ENCODE data around the gene ITGB8. TPM values are rescaled to one million over a fixed set of nuclear protein-coding genes. Genes with fewer than 3 reads are reported as not detected.

ITGB8 gene
- total RNA-seq, 1 experiment from 2014 or later: 49.8 TPM

DNA sequence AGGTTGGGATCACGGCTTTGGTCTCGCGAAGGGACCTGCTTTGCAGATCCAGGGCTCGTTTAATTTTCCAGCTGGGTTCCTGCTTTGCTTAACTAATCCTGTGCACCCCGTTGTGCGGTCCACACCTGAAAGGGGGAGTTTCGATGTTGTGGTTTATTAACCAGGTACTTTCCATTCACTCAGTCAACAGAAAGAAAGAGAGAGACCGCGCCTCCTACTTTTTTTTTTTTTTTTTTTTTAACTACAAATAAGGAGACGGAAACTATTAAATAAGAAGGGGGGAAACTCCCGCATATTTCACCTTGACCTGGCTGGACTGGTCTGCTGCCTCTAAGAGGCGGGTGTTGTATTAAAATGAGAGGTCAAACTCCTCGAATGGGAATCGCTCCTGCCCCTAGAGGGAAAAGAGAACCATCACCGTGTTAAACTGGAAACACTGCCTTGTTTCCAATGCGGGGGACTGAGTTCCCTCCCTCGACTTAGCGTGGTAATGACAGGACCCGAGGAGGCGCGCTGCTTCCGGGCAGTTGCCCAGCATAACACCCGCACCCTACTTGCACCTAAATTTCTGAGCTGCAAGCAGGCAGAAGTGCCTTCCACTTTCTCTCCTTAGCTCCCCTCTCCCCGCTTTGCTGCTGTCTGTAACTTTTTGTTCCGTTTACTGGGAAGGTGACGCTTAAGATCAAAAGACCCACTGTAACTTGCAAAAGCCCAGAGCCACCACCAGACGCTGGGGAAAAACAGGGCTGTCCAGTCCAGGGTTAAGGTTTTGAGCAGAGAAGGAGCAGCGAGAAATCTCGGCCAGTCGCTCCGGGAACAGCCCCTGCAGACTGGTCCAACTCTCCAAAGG lies 1.1 kb upstream of the ITGB8 start:
- peak; percentile 99 for DNase-seq (ENCODE audit: low read depth)
- in situ Hi-C loops (cut with HindIII; ENCODE audit: low pct_unique_long_range_greater_than_20kb, low sequenced_read_pairs): no loop called here

DNA sequence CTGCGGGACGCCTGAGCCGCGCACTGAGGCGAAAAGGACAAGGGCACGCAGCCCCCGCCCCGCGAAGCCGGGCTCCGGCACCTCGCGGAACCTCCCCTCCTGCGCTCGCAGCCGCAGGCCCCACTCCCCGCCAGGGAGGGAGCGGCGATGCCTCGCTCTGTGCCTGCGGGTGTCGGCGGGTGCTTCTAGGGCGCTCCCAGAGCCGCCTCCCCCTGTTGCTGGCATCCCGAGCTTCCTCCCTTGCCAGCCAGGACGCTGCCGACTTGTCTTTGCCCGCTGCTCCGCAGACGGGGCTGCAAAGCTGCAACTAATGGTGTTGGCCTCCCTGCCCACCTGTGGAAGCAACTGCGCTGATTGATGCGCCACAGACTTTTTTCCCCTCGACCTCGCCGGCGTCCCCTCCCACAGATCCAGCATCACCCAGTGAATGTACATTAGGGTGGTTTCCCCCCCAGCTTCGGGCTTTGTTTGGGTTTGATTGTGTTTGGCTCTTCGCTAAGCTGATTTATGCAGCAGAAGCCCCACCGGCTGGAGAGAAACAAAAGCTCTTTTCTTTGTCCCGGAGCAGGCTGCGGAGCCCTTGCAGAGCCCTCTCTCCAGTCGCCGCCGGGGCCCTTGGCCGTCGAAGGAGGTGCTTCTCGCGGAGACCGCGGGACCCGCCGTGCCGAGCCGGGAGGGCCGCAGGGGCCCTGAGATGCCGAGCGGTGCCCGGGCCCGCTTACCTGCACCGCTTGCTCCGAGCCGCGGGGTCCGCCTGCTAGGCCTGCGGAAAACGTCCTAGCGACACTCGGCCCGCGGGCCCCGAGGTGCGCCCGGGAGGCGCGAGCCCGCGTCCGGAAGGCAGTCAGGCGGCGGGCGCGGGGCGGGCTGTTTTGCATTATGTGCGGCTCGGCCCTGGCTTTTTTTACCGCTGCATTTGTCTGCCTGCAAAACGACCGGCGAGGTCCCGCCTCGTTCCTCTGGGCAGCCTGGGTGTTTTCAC lies 519 bp downstream of the ITGB8 start:
- DNase-seq (ENCODE audit: low read depth): no peak
- in situ Hi-C loops (cut with HindIII; ENCODE audit: low pct_unique_long_range_greater_than_20kb, low sequenced_read_pairs): no loop called here

DNA sequence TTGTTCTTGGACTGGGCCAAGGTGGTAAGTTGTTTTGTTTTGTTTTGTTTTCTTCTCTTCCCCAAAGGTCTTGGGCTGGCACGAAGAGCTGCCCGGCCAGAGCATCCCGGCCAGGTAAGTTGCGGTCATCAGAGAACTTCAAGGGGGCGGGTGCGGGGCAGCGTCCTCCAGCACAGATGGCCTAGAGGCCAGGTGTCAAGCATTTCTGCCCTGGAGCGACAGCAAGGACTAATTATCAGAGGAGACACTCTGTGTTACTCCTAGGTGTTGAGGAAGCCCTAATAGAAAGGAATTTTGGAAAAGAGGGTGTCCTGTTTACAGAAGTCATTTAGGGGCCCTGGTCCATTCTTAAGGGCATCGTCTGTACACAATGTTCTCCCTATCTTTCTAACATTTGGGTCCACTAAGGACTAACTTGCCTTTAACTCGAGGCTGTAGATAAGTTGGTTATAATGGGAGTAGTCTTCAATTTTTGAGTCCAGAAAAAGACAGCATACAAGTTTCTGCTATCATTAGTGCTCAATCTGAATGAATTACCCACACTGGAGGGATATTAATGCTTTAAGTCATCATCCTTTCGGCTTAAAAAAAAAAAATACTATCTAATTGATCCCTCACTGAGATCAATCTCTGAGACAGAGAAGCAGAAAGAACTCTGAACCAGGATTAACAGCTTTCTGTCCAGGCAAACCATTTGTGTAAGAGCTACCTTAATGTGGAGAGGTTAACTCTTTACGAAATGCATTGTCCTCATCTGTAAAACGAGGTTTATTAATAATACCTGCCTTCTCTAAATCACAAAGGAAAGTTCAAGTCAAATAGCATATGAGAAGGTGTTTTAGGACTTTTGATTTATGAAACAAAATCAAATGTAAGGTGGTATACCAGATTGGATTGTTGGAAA lies 1.5 kb downstream of the ITGB8 start:
- in situ Hi-C loops (cut with HindIII; ENCODE audit: low pct_unique_long_range_greater_than_20kb, low sequenced_read_pairs): no loop called here
- peak; percentile 57 for DNase-seq (ENCODE audit: low read depth)

DNA sequence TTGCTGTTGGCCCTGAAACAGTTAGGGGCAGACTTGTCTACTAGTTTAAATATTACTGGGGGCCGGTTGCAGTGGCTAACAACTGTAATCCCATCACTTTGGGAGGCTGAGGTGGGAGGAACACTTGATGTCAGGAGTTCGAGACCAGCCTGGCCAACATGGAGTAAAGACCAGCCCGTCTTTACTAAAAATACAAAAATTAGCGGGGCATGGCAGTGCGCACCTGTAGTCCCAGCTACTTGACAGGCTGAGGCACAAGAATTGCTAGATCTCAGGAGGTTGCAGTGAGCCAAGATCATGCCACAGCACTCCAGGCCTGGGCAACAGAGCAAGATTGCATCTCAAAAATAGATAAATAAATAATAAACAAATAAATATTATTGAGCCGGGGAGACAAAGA lies 7.6 kb downstream of the ITGB8 start:
- DNase-seq (ENCODE audit: low read depth): no peak
- in situ Hi-C loops (cut with HindIII; ENCODE audit: low pct_unique_long_range_greater_than_20kb, low sequenced_read_pairs): no loop called here

DNA sequence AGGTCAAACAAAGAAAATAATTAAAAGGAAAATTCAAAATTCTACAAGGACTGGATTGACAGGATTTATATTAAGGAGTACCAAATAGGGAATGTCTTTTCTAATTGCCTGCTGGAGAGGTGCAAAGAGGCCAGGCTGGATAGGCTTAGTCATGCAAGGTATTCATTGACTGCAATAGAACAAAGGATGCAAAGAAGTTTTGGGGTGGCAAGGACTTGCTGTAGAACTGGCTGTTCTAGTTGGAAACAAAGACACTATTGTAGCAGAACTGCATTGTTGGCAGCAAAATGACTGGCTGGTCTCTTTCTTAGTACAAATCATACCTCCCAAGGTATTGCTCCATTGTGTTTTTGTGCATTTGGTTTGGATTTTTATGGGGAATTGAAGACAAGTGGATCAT lies 10.1 kb downstream of the ITGB8 start:
- in situ Hi-C loops (cut with HindIII; ENCODE audit: low pct_unique_long_range_greater_than_20kb, low sequenced_read_pairs): no loop called here
- DNase-seq (ENCODE audit: low read depth): no peak

DNA sequence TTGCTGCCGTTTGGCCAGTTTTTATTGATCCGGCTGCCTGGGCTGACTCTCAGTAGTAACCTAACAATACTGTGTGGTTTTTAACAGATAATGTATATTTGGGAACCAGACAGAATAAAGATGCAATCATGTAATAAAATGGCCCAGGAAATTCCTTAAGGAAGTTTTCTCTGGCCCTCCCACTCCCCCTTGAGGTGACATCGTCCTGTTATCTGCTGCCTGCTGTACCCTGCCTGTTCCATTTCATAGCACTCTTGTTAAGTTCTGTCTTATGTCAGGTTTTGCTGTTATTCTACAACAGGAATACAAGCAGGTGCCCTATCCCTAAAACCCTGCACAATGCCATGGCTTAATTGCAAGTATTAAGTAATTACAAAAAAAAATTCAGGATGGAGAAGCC lies 12.5 kb downstream of the ITGB8 start:
- in situ Hi-C loops (cut with HindIII; ENCODE audit: low pct_unique_long_range_greater_than_20kb, low sequenced_read_pairs): no loop called here
- no peak for DNase-seq (ENCODE audit: low read depth)

DNA sequence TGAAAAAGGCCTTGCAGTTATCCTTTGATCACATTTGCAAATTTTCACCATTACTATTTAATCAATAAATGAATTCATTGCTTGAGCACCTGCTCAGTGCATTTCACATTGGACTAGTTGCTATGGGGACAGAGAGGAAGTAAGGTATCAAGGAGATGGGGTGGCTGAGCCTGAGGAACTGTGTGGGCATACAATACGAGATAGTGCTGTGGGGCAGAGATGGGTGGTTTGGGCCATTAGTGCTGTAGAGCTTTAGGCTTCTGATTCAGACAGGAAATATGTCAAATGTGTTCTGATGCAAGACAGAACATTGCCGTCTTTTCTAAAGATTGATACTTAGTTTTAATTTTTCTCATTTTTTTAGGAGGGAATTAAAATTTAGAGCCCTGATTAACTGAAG lies 13.2 kb downstream of the ITGB8 start:
- in situ Hi-C loops (cut with HindIII; ENCODE audit: low pct_unique_long_range_greater_than_20kb, low sequenced_read_pairs): no loop called here

DNA sequence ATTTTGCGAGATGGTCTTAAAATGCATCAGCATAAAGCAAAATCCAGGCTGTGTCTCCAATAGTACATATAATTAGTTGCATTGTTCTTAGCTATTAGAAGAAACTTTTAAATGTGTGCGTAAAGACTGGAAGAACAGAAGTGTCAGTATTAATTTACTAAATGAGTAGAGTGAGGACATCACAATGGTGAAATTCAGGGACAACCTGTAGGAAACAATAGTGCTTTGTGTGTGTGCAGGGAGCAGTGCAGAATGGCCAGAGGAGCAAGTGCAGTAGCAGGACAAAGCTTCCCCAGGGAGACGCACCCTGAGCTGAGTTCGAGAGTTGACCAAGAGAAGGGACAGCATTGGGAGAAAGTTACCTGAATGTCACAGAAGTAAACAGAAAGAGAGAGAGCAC lies 13.7 kb downstream of the ITGB8 start:
- no peak for DNase-seq (ENCODE audit: low read depth)
- in situ Hi-C loops (cut with HindIII; ENCODE audit: low pct_unique_long_range_greater_than_20kb, low sequenced_read_pairs): no loop called here

More for the DNA sequence above, 13.2 kb downstream of the ITGB8 start:
- no peak for DNase-seq (ENCODE audit: low read depth)

DNA sequence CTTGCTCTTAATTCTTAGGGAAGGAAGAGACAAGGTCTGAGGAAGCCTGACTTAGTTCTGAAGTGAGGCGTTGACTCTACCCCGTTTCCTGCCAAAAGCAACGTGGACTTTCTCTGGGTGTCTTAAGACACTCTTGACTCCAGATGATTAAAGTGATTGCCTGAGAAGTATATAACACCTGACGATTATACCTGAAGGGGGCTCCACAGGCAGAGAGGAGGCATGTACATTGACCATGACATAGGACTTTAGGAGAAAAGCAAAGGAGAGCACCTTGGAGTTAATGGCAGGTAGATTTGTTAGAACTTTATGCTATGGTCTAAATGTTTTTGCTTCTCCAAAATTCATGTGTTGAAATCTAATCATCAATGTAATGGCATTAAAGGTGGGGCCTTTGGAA lies 15.9 kb downstream of the ITGB8 start:
- in situ Hi-C loops (cut with HindIII; ENCODE audit: low pct_unique_long_range_greater_than_20kb, low sequenced_read_pairs): no loop called here

DNA sequence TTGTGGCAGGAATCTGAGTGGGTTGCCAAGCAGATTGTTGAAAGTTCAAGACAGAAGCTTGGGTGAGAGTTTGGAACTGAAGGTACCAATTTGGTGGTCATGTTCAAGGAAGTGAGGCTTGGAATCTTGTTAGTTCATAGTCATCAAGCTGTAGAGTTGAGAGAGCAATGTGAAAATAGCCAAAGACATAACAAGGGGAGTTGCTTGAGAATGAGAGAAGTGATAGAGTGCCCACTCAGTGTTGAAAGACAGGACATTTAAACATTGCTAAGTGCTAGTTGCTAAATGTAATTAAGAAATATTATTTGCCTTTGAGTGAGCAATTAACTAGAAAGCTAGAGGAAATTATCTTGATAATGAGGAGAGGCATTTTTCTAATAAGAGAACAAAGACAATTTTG lies 17.0 kb downstream of the ITGB8 start:
- in situ Hi-C loops (cut with HindIII; ENCODE audit: low pct_unique_long_range_greater_than_20kb, low sequenced_read_pairs): no loop called here
- DNase-seq (ENCODE audit: low read depth): no peak

More for the DNA sequence above, 15.9 kb downstream of the ITGB8 start:
- DNase-seq (ENCODE audit: low read depth): no peak

DNA sequence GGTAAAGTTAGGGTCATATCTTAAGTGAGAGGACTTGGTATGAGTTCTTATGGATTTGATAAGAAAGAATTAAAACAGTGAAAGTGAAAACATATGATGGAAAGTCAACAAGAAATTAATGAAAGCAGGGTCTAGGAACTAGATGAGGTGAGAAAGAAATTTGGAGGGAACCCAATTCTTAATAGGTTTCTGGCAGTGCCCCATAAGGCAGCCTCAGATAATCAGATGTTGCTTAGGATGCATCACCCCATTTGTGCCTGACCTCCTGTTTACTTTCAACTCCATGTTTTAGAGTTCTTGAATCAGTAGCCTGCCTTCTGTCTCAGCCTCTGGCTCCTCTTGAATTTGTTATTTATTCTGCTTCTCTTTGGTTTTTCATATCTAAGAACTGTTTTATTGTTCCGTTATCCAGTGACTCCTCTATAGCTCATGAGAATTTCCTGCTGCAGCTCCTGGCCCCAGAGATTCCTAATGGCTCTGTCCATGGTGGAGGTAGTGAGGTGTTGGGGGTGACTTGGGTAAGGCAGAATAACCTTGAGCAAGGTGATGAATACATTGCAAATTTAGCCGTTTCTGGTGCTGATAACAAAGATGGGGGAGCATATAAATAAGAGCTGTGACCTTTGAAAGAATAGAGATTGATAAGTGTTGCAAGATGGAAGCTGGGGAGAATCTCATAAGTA lies 17.6 kb downstream of the ITGB8 start:
- in situ Hi-C loops (cut with HindIII; ENCODE audit: low pct_unique_long_range_greater_than_20kb, low sequenced_read_pairs): no loop called here
- DNase-seq (ENCODE audit: low read depth): no peak

DNA sequence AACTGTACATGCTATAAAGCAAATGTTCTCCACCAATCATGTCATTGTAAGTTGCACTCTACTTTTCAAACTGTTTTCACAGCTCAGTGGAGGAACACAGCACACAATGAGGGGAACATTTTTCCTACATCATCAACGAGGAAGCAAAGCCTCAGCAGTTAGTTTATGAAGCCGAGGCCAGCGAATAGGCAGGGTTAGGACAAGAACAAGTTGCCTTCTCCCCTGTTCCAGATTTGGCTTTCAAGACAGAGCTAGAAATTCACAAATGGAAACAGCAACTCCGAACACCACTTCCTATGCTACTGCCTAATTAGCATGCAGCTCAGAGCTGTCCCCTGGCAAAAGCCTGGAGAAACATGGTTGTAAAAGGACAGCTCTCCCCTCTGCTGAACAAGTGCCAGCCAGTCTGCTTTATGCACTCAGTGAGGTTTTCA lies 19.8 kb downstream of the ITGB8 start:
- no peak for DNase-seq (ENCODE audit: low read depth)

DNA sequence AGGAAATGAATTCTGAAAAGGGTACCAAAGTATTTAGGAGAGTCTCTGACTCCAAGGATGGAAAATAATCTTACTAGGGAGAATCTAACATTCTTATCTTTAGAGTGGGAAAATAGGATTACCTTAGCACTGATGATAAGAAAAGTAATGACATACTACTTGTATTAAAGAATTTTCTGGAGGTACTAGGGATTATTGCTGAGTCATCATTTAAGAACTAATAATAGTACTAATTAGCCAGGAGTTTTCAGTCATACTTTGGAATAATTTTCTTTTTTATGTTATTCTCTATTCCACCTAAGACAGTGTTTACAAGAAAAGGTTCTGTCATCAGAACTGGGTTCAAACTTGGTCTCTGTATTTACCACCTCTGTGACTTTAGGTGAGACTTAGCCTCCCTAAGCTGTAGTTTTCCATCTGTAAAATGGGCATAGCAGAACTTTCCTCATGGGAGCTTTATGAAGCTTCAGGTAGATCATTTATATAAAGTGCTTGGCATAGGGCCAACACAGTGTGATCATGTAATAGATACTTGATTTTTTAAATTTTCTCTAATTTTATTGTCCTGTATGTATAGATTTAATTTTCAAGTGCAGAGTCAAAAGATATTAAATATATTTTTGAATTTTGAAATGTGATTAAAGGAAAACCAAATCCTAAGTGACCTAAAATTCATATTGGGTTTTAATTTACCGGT lies 20.4 kb downstream of the ITGB8 start:
- no peak for DNase-seq (ENCODE audit: low read depth)
- in situ Hi-C loops (cut with HindIII; ENCODE audit: low pct_unique_long_range_greater_than_20kb, low sequenced_read_pairs): no loop called here

More for the DNA sequence above, 19.8 kb downstream of the ITGB8 start:
- in situ Hi-C loops (cut with HindIII; ENCODE audit: low pct_unique_long_range_greater_than_20kb, low sequenced_read_pairs): no loop called here

DNA sequence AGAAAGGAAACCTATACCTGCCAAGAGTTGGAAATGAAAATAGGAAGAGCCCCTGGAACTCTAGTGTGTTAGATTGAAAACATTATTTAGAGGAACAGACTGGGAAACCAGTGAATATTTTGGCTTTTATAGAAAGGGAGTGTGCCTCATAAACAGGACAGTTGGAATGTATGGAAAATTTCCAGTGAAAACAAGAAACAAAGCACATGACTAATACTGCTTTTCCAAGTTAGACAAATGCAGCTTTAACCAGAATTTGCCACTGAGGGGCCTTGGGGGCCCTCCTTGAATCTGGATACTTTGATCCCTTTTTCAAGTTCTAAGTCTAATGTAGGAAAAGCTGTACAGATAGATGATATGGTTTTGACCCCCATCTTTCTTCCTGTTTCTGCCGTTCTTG lies 21.2 kb downstream of the ITGB8 start:
- DNase-seq (ENCODE audit: low read depth): peak; percentile 76
- in situ Hi-C loops (cut with HindIII; ENCODE audit: low pct_unique_long_range_greater_than_20kb, low sequenced_read_pairs): no loop called here

DNA sequence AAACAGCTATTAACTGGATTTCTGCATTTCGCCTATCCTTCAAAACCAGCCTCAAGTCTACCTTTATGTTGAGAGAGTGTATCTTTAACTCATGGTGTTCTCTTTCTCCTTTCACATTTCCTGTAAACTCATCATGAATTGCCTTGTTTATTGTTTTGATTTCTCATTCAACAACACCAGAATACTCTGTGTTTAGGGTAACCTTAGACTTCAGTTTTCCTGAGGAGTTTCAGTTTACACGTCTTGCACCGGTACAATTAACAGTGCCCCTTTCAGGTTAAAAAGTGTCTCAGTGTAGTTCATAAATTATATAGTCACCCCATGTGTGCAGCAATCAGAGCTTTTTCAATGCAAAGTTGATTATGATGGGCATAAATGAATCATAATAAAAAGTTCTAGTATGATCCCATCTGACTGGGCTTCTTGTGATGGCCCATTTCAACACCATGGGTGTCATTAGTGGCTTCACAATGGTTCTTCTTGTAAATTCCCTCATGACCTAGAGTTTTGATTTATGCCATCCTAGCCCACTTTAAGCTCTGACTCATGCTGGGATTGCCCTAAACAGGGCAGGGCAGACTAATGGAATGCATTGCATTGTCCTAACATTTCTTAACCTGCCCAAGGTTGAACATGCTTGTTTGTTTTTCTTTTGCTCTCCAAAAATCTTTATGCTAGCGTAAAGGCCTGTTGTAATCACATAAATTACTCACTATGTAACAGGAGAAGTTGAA lies 22.0 kb downstream of the ITGB8 start:
- peak; percentile 92 for DNase-seq (ENCODE audit: low read depth)
- in situ Hi-C loops (cut with HindIII; ENCODE audit: low pct_unique_long_range_greater_than_20kb, low sequenced_read_pairs): no loop called here
